C4-2B (cell line): ENCODE results near the gene PSME4.

Experiments
- ZFX ChIP-seq: fragments of 450-650 bp; IDR thresholded peaks from 2 replicates; pipeline ENCODE4 v1.6.1; 2017
- TF ChIP-seq, protein P1 (sequence below): fragments of 450-650 bp; conservative IDR thresholded peaks from 2 replicates; pipeline ENCODE4 v1.5.1; 2017; ENCODE audit warnings: mild to moderate bottlenecking

DNA sequence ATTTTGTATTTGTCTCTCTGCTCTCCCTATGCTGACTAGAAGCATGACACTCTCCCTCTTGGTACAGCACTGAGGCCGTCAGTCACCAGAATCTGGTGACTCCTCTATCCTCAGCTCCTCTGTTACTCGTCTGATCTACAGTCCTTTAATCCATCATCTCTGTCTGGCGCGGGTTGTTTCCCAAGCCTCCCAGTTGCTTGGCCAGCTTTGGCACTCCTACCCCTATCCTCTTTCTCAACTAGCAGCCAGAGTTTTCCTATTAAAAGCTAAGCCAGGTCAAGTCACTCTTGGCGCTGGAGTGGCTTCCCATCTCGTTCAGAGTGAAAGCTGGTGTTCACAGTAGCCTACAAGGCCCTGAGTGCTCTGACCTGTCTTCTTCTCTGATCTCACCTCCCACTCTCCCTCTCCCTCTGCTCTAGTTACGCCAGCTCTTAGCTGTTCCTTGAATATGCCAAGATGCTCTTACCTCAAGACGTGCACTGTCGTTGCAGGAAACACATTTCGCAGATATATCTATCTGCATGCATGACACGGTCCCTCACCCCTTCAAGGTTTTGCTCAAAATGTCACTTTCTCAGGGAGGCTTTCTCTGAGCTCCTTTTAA is 41.8 kb upstream of the PSME4 start:
- TF ChIP-seq, protein P1, sequence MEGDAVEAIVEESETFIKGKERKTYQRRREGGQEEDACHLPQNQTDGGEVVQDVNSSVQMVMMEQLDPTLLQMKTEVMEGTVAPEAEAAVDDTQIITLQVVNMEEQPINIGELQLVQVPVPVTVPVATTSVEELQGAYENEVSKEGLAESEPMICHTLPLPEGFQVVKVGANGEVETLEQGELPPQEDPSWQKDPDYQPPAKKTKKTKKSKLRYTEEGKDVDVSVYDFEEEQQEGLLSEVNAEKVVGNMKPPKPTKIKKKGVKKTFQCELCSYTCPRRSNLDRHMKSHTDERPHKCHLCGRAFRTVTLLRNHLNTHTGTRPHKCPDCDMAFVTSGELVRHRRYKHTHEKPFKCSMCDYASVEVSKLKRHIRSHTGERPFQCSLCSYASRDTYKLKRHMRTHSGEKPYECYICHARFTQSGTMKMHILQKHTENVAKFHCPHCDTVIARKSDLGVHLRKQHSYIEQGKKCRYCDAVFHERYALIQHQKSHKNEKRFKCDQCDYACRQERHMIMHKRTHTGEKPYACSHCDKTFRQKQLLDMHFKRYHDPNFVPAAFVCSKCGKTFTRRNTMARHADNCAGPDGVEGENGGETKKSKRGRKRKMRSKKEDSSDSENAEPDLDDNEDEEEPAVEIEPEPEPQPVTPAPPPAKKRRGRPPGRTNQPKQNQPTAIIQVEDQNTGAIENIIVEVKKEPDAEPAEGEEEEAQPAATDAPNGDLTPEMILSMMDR: no peak
- no peak for TF ChIP-seq ZFX
